ENCODE data around the gene AP4B1.

DNA sequence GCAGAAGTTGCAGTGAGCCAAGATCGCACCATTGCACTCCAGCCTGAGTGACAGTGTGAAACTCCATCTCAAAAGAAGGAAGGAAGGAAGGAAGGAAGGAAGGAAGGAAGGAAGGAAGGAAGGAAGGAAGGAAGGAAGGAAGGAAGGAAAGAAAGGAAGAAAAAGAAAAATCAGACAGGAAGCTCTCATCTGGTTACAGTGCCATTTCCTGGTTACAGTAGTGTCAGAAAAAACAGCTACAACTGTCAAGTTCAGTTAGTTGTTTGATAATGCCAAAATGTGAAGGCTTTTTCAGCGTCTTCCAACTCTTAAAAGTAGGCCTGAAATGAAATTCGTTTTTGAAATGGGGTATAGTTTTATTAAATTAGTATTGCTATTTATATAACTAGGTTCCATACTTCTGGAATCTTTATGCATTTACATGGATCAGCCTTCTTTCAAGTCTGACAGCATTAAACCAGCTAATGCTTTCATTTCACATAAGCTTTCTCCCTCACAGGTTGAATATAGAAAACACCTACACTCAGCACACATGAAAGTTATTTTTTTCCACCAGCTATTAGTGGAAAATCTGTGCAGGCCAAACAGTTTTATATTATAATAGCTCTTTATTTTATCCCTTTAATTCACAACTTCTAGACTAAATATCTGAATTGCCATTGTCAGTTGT lies 54.3 kb downstream of the AP4B1 start:
- TF ChIP-seq EZH2 (IDR thresholded peaks at IDR 0.05; ENCODE audit: borderline replicate concordance, low read length) = no peak
- TF ChIP-seq, protein P1, sequence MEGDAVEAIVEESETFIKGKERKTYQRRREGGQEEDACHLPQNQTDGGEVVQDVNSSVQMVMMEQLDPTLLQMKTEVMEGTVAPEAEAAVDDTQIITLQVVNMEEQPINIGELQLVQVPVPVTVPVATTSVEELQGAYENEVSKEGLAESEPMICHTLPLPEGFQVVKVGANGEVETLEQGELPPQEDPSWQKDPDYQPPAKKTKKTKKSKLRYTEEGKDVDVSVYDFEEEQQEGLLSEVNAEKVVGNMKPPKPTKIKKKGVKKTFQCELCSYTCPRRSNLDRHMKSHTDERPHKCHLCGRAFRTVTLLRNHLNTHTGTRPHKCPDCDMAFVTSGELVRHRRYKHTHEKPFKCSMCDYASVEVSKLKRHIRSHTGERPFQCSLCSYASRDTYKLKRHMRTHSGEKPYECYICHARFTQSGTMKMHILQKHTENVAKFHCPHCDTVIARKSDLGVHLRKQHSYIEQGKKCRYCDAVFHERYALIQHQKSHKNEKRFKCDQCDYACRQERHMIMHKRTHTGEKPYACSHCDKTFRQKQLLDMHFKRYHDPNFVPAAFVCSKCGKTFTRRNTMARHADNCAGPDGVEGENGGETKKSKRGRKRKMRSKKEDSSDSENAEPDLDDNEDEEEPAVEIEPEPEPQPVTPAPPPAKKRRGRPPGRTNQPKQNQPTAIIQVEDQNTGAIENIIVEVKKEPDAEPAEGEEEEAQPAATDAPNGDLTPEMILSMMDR (IDR thresholded peaks at IDR 0.05; ENCODE audit: low read length) = no peak
